Stimulated activated CD8-positive, alpha-beta memory T cell treated with anti-CD3 and anti-CD28 coated beads, Interleukin-4, amount 100 ng/mL, for 1 hour (primary cell): ENCODE results near the gene ZFTA.
"Not testable (repeated sequence)": the region's sequence is repeated elsewhere in the genome, so short reads cannot be mapped to it uniquely, and the experiment has no call there.

Source experiments
- DNase-seq, 2 donors: peaks; one replicate each; pipeline ENCODE4 v3.0.0-alpha.2; 2020; ENCODE audit warnings: low read depth in 2 of 2, low spot score in 1 of 2

ZFTA gene

DNA sequence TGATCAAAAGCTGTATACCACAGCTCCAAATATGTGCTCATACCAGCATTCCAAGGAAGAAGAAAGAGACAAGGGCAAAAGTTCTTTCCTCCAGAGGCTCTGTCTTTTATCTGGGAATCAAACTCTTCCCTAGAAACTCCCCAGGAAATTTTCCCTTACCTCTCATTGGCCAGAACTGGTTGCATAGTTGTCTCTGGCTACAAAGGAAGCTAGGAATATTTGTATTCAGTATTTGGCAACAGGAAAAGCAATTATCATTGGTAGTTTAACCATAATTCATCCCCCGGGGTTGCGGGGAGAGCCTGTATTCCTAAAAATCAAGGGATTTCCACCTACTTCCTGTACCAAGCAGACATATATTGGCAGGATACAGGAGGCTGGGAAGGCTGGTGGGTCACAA is 10.5 kb upstream of the ZFTA start:
- DNase-seq, result no peak

DNA sequence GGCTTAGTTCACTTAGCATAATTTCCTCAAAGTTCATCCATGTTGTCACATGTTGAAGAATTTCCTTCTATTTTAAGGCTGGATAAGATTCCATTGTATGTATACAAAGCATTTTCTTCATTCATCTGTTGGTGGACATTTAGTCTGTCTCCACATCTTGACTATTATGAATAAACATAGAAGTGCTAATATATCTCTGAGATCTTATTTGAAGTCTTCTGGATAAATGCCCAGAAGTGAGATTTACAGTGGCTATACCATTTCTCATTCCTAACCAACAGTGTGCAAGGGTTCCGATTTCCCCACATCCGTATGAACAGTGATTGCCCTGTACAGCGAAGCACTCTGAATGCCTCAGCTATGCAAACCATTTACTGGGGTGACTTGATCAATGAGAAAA is 6.6 kb upstream of the ZFTA start:
- no peak for DNase-seq

DNA sequence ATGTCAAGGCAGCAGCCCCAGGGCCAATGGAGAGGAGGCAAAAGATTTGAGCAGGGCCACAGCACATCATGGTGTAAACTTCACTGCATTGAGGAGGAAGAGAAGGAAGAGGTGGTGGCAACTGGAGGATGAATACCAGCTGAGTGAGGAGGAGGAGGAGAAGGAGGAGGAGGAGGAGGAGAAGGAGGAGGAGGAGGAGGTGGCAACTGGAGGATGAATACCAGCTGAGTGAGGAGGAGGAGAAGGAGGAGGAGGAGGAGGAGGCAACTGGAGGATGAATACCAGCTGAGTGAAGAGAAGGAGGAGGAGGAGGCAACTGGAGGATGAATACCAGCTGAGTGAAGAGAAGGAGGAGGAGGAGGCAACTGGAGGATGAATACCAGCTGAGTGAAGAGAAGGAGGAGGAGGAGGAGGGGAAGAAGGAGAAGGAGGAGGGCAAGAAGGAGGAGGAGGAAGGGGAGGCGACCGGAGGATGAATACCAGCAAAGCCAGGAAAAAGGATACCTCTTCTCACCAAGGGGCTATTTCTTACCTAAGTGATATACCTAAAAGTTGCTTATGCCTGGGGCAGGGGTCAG is 3.3 kb upstream of the ZFTA start:
- not testable (repeated sequence) for DNase-seq

DNA sequence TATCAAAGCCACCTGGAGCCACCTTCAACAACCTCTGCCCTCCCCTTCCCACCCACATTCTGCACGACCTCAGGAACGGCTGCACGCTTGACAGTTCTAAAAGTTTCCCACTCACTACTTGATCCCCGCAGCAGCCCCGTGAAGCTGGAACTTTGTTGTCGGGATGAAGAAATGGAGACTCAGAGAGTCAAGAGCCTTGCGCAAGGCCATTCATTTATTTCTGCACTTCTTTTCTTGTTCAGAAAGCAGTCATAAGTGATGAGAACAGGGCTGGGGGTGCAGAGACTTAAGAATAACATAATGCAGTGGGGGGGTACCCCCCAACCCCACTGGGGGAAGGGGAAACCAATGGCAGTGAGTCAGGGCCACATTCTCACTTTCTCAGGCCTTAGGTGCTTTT is 2.2 kb upstream of the ZFTA start:
- DNase-seq, result no peak

DNA sequence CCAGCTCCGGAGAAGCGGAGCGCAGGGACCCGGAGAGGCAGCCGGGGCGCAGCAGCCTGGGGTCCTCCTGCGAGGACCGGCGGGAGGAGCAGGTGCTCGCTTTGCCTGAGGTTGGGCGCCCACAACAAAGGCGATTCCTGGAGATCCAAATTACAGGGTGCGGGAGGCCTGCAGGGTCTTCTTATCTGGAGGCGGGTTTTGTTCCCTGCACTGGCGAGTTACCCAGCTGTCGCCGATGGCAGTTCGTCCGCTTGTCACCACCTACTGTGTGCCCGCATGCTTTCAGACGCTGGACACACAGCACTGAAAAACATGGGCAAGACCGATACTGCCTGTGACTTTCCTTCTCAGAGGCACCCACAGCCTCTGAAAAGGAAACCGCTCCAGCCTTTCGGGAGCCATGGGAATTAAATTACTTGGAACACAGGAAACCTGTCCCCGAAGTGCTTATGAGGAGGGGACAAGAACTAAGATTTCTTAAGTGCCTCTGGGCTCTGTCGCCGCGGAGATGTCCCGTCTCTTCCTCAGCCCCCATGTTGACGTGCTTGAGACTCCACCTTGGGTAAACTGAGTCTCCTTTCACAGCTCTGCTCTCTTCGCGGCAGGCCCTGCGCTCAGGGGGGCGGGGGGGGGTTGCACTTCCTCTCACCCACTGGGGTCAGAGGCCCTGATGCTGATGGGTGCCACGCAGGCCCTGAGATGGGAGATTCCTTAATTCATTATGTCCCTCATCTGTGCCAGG is 1.3 kb upstream of the ZFTA start:
- no peak for DNase-seq

DNA sequence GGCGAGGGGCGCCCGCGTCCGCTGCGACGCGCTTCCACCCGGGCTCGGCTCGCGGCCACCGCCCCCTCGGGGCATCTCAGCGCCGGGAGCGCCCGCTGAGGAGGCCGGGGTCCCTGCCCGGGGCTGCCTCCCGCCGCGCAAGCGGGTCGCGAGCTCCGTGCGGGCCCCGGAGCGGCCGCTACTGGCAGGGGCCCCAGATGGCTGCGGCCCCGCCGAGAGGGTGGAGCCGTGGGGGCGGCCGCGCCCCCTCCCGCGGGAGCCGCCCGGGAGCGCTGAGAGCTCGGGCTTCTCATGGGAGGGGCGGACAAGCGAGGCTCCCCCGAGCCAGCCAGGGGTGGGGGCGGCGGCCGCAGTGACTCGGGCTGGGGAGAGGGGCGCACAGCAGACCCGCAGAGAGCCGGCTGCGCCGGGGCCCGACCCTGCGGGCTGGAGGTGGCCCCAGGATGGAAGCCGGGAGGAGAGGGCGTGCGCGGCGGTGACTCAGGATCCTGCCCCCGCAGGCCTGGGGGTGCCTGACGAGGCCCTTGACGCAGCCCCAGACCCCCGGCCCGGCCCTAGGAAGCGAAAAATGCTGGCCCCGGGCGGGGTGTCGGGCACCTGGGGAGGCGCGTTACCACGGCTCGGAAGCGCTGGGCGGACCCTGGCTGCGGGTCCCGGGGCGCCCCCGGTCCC is 603 bp upstream of the ZFTA start:
- DNase-seq, result no peak

DNA sequence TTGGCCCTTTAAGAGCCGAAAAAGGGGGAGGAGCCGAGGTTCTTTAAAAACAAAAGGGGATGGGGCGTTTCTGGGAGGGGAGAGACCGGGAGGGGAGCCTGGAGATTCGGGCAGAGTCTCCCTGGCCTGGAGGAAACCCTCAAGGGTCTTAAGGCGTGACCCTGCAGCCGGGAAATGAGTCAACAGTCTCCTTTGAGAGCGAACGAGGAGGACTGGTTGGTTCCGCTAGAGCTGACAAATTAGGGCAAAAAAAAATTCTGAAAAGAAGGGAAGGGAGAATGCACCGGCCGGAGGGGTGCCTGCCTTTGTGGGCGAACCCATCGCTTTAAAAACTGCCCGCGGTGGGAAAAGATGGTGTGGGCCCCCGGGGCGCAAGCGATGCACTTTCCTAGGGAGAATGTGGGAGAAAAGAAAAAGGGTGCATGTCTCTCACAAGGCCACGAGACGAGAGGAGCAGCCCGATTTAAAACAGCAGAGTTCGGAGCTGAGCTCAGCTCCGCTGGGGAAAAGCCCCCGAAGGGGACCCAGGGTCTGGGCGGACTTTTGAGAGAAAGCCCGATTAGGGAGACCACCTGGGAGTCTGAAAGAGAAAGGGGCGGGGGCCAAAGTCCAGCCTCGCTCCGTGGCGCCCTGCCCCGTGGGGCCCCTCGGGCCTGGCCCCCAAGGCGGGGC is 874 bp downstream of the ZFTA start:
- DNase-seq, result no peak

DNA sequence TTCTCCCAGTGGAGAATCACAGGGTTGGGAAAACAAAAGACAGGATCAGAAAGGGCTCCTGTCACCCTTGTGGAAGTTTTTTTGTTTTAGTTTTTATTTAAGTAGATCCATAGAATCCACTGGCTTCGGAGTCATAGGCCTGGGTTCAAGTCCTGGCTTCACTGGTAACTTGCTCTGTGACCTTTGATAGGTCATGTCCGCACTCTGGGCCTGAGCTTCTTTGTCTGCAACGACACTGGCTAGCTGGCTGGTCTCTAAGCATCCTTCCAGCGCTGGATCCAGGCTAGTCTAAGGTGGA is 1.4 kb downstream of the ZFTA start:
- no peak for DNase-seq

DNA sequence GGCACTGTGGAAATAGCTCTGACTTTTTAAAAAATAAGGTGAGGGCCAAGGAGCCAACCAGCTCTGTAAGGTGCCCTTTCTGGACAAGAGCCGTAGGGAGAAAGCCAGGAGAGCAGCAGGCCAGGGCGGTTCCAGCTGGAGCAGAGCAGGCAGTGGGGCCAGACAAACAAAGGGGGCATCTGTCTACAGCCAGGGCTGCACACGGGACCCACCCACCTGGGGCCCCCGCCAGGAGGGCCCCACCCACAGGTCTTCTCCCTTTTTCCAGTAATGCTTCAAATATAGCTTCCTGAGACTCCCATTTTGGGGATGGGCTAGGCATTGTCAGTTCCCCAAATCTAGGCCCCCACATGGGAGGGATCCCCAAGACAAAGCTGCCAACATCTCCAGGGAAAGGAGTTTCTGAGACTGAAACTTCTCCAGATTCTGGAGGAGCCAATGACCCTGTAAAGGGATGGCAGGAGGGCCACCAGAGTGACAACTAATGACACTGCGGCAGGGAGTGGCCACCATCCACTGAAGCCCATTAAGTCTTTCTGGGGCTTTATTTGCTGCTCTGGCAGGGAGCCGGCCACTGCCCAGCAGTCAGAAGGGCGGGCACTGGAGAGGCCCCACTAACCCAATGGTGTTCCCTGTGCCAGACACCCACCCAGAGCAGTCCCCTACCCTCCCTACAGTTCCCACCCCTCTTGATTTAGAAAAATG is 1.9 kb downstream of the ZFTA start:
- no peak for DNase-seq

DNA sequence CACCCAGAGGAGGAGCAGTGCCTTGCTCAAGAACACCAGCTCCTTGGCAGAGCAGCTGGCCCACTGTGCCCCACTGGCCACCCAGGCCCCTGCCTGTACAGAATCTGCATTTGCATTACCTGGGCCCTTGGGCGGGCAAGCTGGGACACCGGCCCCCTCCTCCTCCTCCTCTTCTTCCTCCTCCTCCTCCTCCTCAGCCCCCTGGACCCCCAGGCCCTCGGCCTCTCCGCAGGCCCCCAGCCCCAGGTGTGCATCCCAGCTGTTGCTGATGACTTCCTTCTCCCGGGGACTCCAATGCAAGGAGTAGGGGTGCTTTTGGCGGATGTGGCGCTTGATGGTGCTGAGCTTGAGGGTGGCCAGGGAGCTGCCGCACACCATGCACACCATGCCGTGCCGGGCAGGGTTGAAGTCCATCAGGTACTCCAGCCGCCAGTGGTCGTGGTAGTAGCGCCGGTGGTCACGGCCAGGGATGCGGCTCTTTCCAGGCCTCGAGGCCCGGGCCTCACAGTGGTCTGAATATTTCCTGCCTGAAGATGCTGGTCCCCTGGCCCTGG is 2.8 kb downstream of the ZFTA start:
- DNase-seq, result no peak

DNA sequence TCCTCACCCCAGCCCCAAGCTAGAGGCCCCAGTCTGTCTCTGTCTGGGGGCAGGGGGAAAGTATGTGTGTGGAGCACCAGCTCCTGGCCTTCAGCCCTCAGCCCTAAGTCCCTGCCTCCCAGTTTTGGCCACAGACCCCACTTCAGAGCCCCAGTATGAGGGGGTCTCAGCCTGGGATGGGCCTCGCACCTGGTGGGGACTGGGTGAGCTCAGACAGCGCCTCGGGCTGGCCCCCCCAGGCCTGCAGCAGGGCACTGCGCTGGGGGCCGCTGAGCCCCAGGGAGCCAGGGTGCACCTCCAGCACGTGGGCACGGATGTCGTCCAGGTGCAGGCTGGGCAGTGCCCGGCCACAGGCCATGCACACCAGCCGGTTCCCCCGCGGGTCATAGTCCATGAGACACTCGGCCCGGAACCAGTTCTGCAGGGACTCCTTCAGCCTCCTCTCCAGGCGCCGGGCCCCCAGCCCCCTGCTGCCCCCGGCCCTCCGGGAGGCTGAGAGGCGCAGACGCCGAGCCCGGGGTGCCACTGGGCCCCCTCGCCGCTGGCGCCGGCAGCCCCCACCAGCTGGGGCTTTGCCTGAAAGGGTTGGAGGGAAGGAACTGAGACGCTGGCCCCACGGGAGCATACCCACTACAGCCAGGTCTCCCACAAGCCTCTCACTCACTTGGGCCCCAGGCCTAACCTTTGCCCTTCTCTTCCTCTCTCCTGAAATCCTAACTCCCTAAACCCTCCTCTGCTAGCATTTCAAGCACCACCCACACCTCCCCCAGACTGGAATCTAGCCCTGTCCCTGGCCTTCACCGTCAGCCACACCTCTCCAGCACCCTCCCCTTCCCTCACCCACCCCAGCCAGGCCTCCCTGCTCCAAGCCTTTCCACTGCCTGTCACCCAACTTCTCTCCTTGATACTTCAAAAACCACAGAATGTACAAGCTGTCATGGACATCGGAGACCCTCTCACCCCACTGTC is 3.6 kb downstream of the ZFTA start:
- DNase-seq, result no peak

DNA sequence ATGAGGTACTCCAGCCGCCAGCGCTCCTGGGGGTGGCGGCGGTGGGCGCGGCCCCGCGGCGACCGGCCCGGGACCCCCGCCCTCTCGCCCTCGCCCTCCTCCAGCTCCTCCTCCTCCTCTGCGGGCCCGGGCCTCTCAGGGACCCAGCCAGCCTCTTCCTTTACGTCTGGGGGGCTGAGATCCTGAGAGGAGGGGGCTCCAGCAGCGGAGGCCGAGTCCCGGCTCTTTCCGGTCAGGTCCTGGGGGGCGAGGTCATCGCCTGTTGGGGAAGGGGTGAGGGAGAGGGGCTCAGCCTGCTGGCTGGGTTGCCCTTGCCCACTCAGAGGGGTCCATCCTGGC is 4.3 kb downstream of the ZFTA start:
- DNase-seq, result no peak

DNA sequence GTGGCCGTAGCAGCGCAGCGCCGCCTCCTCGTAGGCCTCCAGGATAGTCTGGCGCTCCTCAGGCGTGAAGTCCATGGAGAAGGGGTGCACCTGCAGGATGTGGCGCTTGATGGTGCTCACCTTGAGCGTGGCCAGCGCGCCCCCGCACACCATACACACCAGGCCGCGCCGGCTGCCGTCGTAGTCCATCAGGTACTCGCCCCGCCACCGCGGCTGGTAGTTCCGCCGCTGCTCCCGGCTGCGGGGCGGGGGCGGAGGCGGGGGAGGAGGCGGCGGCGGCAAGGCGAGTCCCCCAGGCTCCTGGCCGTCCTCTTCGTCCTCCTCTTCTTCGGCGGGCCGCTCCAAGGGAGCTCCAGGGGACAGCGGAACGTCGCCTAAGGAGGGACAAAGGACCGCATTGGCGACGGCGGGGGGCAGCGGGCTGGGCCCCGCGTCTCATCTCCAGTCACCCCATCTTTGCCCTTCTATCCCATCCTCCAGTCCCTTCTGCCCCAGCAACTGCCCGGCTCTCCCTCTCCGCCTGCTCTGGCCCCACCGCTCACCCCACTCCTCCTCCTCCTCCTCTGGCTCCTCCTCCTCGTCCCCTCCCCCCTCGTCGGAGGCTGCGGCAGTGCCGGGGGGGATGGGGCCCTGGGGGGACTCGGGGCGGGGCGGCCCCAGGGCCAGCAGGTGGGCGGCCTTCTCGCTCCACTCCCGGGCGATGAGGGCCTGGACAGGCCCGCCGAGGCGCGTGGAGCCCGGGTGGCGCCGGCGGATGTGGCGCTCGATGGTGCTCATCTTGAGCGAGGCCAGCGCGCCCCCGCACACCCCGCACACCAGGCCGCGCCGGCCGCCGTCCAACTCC is 4.9 kb downstream of the ZFTA start:
- no peak for DNase-seq

DNA sequence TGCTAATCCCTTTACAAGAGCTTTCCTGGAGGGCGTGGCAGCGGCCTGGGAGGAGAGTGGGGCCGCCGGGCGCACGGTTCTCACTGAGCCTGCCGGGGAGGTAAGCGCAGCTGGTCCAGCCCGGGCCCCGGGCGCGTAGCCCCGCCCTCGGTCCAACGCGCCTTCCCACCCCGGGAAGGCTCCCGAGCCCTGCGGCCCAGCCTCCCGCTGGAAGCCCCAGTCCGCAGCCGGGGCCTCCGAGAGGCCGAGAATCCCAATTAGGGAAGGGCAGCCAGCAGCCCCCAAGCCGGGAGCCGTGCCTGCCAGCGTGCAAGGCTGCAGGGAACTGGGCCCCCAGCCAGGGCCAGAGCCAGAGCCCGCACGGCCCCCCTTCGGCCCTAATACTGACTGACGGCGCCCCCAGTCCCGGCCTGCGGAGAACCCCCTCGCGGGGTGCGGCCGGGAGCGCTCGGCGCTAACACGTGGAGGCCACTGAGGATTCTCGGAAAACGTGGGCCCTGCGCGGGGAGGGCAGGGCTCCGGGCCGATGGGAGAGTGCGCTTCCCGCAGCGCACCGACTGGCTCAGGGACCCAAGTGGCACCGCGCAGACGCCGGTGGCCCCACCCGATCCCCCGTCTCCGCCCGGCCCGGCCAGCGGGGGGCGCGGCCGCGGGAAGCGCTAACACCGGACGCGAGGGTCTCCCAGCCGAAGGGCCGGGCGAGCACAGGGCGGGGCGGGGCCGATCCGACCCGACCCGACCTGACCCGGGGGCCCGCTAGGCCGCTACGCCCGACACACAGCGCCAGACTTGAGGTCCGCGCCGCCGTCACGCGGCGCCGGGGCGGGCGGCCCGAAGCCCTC is 5.7 kb downstream of the ZFTA start:
- DNase-seq, result no peak

DNA sequence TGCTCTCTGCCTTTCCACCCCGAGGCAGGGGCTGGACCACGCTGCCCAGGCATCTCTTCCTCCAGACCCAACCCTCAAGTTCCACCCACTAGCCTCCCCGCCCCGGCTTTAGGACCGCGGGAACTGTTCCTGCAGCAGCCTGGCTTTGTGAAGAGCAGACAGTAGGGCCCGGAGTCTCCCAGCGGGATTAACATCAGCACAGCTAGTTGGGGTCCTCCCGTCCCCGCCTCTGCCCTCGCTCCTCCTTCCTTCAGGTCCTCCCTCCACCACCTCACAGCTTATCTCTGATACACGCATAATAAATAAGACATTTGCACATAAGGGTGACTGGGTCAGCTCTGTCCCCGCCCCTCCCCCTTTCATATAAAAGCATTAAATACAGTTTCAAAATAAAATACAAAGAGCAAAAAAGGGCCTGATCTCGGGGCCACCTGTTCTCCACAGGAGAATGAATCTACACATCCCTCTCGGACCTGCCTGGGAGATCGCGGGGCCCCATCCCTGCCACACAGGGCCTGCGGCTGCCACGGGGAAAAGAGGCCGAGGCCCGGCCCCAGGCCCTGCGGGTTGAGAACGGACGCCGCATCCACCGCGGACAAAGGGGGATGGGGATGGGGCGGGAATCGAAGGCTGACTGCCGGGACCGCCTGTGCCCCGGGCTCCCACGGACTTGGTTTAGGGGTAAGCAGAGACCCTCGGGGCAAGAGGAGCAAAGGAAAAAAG is 6.5 kb downstream of the ZFTA start:
- DNase-seq, result no peak

DNA sequence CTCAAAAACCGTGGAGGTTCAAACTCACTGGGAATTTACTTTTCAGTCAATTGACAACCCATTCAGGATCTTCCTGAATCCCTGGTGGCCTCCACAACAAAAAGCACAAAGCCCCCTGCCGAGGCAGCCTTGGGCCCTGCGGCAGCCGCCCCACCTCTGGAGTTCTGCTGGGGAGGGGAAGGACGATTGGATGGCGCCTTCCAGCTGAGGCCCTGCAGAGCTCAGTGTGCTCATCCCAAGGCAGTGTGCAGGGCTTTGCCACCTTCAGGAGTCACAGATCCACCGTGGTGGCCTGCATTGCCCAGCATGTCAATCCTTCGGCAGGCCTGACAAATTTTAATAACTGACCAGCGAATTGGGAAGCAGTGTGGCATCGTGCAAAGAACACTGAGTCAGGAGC is 7.4 kb downstream of the ZFTA start:
- DNase-seq, result no peak

DNA sequence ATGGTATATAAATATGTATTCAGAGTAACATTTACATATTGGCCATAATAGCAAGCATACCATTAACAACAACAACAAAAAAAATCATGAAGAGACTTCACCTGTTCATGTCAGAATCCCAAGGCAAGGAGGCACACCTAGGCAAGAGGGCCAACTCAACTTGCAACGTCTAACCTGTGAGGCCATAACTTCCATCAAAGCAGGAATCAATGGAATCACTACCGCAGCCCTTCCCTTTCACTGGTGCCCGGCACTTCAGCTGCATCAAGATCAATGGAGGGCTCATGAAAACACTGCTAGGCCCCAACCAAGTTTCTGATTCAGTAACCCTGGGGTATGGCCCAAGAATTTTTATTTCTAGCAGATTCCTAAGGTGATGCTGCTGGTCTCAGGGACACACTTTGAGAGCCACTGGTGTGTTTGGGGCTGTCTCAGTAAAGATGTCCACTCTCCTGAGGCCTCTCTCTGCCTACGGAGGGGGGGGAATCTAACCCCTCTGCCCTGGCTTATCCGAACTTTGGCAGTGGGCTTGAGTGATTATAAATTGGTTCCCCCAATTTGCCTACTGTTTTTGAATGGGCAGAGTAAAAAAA is 8.0 kb downstream of the ZFTA start:
- no peak for DNase-seq
